GM23338 (cell line): ENCODE data around the gene CYP2W1.

Source experiments
- CREB1 ChIP-seq: fragments of 250-450 bp; sonication (Bioruptor Pico); IDR thresholded peaks from 2 replicates; pipeline ENCODE4 v1.5.0; 2020; ENCODE audit warnings: low read depth, mild to moderate bottlenecking, moderate library complexity
- CTCF ChIP-seq, 2 experiments: fragments of 200-600 bp in 1 of 2; sonication (generic) in 1 of 2; conservative IDR thresholded peaks; 2 replicates each; pipeline versions ENCODE4 v1.5.1 to v1.6.1; 2016 to 2017; ENCODE audit warnings: antibody characterized with exemption in 2 of 2, low read depth in 2 of 2, mild to moderate bottlenecking in 2 of 2, moderate library complexity in 1 of 2
- ETS1 ChIP-seq: IDR thresholded peaks from 2 replicates; pipeline ENCODE4 v1.6.1; 2016; ENCODE audit warnings: antibody characterized with exemption
- EZH2 ChIP-seq: fragments of 200-600 bp; sonication (generic); IDR thresholded peaks from one replicate; pipeline ENCODE4 v1.8.0; 2017; ENCODE audit warnings: antibody characterized with exemption, mild to moderate bottlenecking, low read depth; ENCODE audit not compliant: unreplicated experiment
- EZH2phosphoT487 ChIP-seq: fragments of 200-600 bp; sonication (generic); IDR thresholded peaks from one replicate; pipeline ENCODE4 v1.8.1; 2018; ENCODE audit warnings: antibody characterized with exemption; ENCODE audit not compliant: unreplicated experiment
- POLR2AphosphoS5 ChIP-seq: IDR thresholded peaks from 2 replicates; pipeline ENCODE4 v1.6.1; 2016; ENCODE audit warnings: antibody characterized with exemption, low read depth
- REST ChIP-seq: IDR thresholded peaks from one replicate; pipeline ENCODE4 v1.6.1; 2018; ENCODE audit warnings: antibody characterized with exemption; ENCODE audit not compliant: unreplicated experiment
- STAT1 ChIP-seq: IDR thresholded peaks from one replicate; pipeline ENCODE4 v1.6.1; 2016; ENCODE audit warnings: antibody characterized with exemption; ENCODE audit not compliant: unreplicated experiment
- ZNF331 ChIP-seq: fragments of 250-450 bp; sonication (Bioruptor Pico); IDR thresholded peaks from 2 replicates; pipeline ENCODE4 v1.5.0; 2020; ENCODE audit warnings: low read depth, mild to moderate bottlenecking, moderate library complexity

- no peak for TF ChIP-seq EZH2phosphoT487
- TF ChIP-seq CTCF (conservative IDR thresholded peaks at IDR 0.05; ENCODE audit: low read depth in 2 of 2) = no peak
- TF ChIP-seq REST = no peak
- TF ChIP-seq ETS1 = no peak
- TF ChIP-seq CREB1 = no peak
- no peak for TF ChIP-seq POLR2AphosphoS5
- TF ChIP-seq EZH2 = no peak
- TF ChIP-seq ZNF331 (CRISPR knock-in tag) = no peak
- TF ChIP-seq STAT1 = no peak
These were observed 43.8 kb downstream of the CYP2W1 start for GRCh38 chr7:1026721-1027161.
